ENCODE results near the gene ZBTB17.

The ZBTB17 gene

GRCh38 chr1:16019644-16020277 lies 43.9 kb upstream of the ZBTB17 start:
- in situ Hi-C loops (cut with HindIII; ENCODE audit: low pct_ligation_motif_present, low sequenced_read_pairs): no loop called here

GRCh38 chr1:16018749-16019643 lies 43.1 kb upstream of the ZBTB17 start:
- DNase-seq: no peak
- Histone ChIP-seq H3K4me3 (ENCODE audit: low read depth, low read length) (no peak overlapping the region), H3K36me3 (replicated peaks) (no peaks in the 10 kb centered on the region), H3K27ac (no peak overlapping the region), H3K27me3 (replicated peaks) (no peaks in the 10 kb centered on the region)
- in situ Hi-C loops (cut with HindIII; ENCODE audit: low pct_ligation_motif_present, low sequenced_read_pairs): no loop called here
- no peak for TF ChIP-seq CTCF (IDR thresholded peaks at IDR 0.05; ENCODE audit: low read depth, low read length, missing control alignments)

More at GRCh38 chr1:16019644-16020277, 43.9 kb upstream of the ZBTB17 start:
- H3K27ac ChIP-seq: no peak overlapping the region
- H3K27me3 ChIP-seq (replicated peaks): no peaks in the 10 kb centered on the region
- H3K36me3 ChIP-seq (replicated peaks): no peaks in the 10 kb centered on the region
- H3K4me3 ChIP-seq (ENCODE audit: low read depth, low read length): no peak overlapping the region
- DNase-seq: peak; percentile 25
- no peak for TF ChIP-seq CTCF (IDR thresholded peaks at IDR 0.05; ENCODE audit: low read depth, low read length, missing control alignments)

DNA sequence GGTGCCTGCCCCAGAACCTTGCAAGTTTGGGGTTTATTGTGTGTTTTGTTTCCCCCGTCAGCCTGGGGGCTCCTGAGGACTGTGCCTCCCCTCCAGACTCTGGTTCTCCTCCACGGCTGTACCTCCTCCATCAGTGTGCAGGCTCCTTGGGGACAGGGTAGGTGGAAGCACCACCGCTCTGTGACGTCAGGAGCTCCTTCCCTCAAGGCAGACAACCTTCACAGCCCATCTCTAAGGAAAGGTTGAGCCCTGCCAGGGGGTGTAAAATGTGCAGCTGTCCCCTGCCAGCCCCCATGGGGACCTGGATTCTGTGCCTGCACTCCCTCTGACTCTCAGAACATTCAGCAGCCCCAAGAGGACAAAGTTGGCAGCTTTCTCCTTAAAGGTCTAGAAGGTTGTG lies 42.4 kb upstream of the ZBTB17 start:
- DNase-seq: no peak
- no peaks in the 10 kb centered on the region for H3K27me3 ChIP-seq (replicated peaks)
- H3K4me3 ChIP-seq (ENCODE audit: low read depth, low read length): no peak overlapping the region
- no peaks in the 10 kb centered on the region for H3K36me3 ChIP-seq (replicated peaks)
- in situ Hi-C loops (cut with HindIII; ENCODE audit: low pct_ligation_motif_present, low sequenced_read_pairs): no loop called here
- no peak overlapping the region for H3K27ac ChIP-seq
- TF ChIP-seq CTCF (IDR thresholded peaks at IDR 0.05; ENCODE audit: low read depth, low read length, missing control alignments): no peak

DNA sequence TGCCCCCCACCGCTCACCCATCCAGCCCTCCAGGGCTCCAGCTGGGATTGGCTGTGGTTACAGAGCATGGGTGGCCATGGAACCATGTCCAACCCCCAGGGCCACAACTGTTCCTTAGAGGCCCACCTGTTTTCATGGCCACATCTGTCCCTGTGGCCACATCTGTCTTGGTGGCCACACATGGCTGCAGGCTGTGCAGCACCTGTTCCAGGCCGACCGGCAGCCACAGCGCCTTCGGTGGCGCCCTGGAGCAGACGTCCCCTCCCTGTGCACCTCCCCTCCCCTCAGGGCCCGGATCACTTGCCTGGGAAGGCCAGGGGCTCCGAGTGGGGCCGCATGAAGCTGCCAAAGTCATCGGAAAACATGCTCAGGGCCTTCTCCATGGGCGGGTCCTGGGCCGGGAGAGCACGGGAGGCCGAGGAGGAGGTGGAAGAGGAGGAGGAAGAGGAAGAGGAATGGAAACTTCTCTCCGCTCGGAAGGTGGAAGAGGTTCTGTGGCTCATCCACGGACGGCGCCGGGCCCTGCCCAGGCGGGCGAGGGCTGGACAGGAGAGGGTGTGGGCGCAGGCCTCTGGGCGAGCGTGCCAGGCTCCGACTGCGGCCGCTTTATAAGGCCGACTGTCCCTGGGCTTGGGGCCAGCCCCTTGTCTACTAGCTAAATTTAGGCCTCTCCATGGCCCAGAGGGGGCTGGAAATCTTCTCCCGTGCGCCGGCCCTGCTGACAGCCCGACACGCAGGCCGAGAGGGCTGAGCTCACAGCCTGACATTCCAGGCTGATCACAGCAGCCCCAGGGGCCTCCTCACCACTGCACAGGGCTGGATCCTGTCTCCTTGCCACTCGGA lies 41.8 kb upstream of the ZBTB17 start, which contains the start of gene HSPB7:
Gene HSPB7 (minus strand): TSS at position 583 of the 843 bp plus-strand sequence. CDS start 80 bp downstream, at position 503.
- no peak within 1 kb of the TSS for H3K27ac ChIP-seq
- H3K36me3 ChIP-seq (replicated peaks): no peaks in the 10 kb centered on the region
- peak; percentile 60 for DNase-seq
- H3K27me3 ChIP-seq (replicated peaks): no peaks in the 10 kb centered on the region
- in situ Hi-C loops (cut with HindIII; ENCODE audit: low pct_ligation_motif_present, low sequenced_read_pairs): no loop called here
- no peak within 1 kb of the TSS for H3K4me3 ChIP-seq (ENCODE audit: low read depth, low read length)
- TF ChIP-seq CTCF (IDR thresholded peaks at IDR 0.05; ENCODE audit: low read depth, low read length, missing control alignments): no peak

GRCh38 chr1:16017076-16017460 lies 41.2 kb upstream of the ZBTB17 start:
- Histone ChIP-seq H3K27me3 (replicated peaks) (no peaks in the 10 kb centered on the region), H3K27ac (no peak overlapping the region), H3K4me3 (ENCODE audit: low read depth, low read length) (no peak overlapping the region), H3K36me3 (replicated peaks) (no peaks in the 10 kb centered on the region)
- TF ChIP-seq CTCF (IDR thresholded peaks at IDR 0.05; ENCODE audit: low read depth, low read length, missing control alignments): no peak
- no peak for DNase-seq
- in situ Hi-C loops (cut with HindIII; ENCODE audit: low pct_ligation_motif_present, low sequenced_read_pairs): no loop called here

Data from brain microvascular endothelial cell (primary cell).